ENCODE measurements around the gene SPINK1. TPM values are rescaled to one million over a fixed set of nuclear protein-coding genes. Genes with fewer than 3 reads are reported as not detected.
A peak's percentile ranks its signal among the peaks of the same experiment; 100 is the strongest.
"Not testable (repeated sequence)": the region's sequence is repeated elsewhere in the genome, so short reads cannot be mapped to it uniquely, and the experiment has no call there.

Gene SPINK1
- total RNA-seq, 1 donor from 2014 or later: not detected

DNA sequence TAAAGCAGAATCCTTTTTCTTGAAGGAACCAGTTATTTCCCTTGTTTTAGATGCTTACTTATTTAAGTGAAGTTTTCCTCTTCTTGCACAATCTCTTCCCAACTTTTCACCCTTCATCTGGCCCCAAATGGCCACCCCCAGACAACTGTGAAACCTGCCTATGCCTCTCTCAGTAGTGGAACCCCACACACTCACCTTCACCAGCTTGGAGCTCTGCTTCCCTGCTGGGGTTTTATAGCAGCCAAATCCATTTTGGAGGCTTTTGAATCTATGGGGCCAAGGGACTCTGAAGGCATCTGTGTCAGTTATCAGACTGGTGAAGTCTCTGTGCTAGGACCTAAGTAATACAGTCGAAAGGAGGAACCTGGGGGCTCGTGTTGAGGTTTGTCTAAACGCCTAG, 22.9 kb upstream of the SPINK1 start:
- no peak for DNase-seq

DNA sequence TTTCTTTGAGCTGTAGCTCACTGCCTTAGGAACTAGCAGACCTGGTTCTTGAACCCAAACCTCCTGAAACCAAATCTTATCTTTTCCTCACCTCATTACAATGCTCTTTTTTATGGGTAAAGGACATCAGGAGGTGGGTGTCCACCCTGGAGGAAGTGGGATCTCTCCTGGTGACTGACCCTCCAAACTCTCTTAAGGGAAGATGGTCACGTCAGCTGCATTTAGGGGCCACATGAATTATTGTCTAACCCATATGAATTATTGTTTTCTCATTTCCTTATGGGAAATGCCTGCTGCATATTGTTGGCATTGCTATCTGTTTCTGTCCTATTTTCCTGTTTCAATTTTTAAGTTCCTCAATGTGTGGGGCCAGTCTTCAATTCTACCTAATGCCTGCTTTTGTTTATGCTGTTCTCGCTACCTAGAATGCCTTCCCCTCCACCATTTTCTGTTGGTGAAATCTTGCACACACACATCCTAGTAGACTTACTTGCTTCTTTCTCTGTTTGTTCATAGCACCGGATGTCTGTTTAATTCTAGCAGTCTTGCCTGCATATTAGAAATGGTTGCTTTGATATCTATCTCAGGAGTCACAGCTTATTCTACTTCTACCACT, 22.0 kb upstream of the SPINK1 start:
- DNase-seq: no peak

DNA sequence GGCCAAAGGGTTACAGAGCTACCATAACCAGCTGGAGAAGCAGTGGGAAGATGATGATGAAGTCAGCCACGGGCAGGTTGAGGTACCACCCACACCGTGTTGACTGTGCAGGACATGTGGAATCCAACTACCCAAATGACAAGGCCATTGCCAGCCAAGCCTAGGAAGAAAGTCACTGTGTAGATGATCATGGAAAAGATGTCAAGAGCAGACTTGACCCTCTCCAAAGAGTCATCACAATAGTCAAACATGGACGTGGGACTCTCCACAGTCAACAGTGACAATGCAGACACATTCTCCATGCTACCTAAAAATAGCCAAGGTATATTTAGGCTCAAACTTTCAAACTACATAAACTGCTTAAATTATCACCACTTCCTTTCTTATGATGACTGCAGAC, 20.9 kb upstream of the SPINK1 start:
- no peak for DNase-seq

DNA sequence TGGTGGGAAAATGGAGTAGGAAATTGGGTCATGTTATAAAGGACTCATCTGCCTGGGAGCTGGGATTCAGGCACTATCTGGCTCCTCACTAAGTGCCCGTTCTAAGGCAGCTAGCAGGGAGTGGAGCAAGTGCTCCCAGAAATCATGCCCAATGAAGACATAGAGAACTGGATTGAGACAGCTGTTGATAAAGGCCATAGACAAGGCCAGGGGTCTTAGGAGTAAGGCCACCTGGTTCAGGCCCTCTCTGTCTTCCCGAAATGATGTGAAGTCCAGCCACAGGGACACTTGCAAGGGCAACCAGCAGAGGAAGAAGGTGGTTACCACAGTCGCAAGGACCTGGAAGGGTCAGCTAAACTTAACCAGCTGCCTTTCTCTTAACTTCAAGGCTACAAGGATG, 20.1 kb upstream of the SPINK1 start:
- DNase-seq: no peak

DNA sequence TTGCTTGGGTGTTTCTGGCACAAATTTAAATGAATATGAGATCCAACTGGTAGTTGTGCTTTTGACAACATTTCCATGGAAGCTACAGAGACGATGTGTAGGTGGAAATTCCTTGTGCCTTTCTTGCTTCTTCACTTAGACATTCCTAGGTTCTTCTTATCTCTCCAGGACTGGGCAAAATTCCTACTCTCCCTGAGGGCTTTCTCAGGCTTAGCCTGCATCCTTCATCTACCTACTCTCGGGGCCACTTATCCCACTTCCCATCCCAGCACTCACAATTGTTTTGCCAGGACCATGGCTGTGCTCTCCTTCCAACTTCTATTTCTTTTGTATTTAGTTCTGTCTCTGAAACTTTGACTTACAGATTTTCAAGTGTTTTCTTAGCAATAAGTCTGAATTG, 17.8 kb upstream of the SPINK1 start:
- no peak for DNase-seq

DNA sequence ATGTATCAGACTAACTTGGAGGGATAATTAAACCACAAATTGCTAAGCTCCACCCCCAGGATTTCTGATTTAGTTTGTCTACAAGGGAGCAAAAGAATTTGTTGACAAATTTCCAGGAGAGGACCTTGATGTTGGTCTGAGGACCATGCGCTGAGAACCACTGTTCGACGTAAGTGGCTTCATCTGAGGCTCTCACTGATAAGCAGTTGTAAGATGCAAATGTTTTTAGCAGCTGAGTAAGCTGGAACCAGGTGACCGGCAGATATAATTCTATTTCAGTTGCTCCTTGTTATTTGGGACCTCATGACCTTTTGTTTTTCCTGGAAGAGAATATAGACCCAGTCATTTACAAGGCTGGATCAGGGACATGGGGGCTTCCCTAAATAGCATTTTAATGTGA, 14.1 kb upstream of the SPINK1 start:
- no peak for DNase-seq

DNA sequence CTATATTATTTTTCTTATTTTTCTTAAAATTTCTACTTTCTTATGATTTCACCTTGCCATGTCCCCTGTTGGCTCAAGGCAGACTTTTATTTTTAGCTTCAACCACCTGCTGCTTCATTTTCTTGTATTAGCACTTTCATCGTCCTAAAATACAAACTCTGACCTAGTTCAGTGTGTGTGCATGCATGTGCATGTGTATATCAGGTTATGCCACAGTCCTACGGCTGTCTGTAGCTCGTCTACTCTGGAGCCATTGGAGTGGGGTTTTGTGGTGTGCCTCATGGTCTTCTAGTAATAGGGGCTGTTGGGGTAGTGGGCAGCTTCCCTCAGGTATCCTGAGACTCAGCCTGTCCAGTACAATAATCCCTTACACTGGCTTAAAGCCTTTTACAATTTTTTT, 13.4 kb upstream of the SPINK1 start:
- no peak for DNase-seq

DNA sequence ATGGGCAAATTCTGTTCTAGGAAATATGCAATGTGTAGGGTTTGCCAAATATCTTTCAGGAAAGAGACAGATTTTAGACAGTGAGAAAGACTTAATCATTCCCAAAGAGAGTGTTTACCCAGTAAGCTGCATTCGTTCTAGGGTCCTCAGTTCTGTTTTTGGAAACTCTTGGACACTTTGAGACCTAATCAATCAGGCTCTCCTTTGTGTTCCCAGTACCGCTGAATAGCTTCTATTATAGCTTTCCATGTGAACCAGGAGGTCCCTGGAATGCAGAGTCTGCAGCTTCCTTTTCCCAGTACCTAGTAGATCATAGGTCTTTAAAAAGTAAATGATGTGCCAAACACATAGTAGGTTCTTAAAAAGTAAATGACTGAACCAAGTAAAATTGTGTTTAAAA, 11.4 kb upstream of the SPINK1 start:
- DNase-seq: no peak

DNA sequence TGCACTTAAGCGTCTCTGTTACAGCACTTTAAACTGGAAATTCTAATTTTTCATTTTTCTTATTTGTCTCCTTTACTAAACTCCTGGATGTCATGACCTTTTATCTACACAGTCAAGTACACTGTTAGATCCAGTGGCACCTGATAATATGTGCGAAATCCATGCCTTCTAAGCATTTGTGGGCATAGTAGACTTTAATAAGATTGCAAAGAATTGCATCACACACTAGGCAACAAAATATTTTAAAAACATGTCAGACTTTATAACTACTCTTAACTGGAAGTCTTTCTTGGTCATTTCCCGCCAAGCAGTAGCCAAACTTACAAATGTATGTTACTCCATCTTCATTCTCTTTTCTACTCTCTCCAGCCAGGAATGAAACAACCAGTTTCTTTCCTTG, 5.0 kb upstream of the SPINK1 start:
- DNase-seq: no peak

DNA sequence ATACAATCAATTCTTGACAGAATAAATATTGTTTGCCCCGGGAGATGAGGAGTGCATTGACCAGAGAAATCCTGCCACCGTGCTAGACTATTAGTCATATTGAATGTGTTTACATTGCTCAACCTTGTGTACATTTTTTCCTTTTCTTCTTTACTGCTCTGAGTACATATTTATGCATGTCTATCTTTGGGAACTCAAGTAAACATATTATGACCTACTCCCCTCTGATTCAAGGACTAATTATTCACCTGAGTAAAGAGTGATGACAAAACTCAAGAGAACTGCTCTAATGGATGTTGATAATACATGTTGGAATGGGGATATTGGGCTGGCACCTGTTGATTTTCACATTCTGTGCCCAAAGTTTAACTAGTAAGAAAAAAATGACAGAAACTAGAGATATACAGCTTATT, 3.9 kb upstream of the SPINK1 start:
- DNase-seq: no peak

DNA sequence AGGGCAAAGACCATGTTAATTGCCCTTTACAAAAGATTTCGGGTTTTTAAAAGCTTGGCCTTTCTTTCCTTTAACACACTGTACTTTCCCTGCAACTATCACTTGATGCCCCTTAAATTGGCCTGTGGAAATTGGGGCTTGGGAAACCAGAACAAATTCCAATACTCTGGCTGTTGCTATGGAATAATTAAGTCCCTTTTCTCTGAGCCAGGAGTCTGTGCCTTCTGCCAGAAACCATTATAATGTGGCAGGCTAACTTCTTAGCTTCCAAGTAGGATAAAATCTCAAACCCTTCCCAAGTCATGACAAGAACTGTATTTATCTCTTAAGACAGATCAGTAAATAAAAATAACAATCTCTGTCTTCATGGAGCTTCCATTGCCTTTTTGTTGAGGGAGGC, 1.1 kb upstream of the SPINK1 start:
- DNase-seq: no peak

DNA sequence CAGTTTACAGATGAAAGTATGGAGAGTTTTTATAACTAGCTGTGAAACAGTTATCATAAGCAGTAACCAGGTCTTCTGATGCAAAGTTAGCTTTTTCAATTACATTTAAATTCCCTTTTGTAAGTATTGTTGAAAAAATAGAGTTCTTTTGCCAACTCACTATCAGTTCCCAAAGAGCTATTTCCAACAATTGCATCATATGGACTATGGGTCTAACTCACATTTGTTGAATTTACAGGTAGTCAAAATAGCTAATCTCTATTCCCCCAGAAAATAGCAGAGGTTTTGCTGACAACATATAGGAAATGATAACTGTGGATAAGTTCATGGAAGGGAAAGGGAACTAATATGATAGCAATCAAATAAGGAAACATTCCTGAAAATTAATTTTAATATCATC, 1.4 kb downstream of the SPINK1 start:
- DNase-seq: no peak

DNA sequence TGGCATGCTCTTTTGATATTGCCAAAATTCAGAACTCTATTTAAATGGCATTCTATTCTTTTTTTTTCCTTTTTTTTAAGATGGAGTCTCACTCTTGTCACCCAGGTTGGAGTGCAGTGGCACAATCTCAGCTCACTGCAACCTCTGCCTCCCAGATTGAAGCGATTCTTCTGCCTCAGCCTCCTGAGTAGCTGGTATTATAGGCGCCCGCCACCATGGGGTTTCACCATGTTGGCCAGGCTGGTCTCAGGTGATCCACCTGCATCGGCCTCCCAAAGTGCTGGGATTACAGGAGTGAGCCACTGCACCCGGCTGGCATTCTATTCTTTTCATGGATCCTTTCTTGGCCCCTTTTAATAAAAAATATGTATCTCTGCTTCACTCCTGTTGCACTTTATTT, 4.5 kb downstream of the SPINK1 start:
- DNase-seq: not testable (repeated sequence)

DNA sequence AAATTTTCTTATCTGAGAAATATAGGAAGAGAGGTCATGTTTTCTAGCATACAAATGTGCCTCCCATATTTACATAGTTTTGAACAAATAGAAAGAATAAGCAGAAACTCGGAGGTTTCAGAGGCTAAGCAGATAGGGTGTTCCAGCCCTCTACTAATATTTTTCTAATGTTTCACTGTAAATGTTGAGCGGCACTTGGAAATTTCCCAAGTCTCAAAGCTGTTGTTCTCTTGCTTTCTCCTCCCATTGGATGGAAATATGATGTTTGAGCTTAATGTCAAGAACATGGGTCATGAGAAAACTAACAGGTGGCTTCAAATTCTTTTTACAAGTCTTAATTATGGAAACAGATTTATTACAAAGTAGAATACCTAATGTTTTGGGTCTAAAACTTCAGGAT, 5.1 kb downstream of the SPINK1 start:
- DNase-seq: no peak

DNA sequence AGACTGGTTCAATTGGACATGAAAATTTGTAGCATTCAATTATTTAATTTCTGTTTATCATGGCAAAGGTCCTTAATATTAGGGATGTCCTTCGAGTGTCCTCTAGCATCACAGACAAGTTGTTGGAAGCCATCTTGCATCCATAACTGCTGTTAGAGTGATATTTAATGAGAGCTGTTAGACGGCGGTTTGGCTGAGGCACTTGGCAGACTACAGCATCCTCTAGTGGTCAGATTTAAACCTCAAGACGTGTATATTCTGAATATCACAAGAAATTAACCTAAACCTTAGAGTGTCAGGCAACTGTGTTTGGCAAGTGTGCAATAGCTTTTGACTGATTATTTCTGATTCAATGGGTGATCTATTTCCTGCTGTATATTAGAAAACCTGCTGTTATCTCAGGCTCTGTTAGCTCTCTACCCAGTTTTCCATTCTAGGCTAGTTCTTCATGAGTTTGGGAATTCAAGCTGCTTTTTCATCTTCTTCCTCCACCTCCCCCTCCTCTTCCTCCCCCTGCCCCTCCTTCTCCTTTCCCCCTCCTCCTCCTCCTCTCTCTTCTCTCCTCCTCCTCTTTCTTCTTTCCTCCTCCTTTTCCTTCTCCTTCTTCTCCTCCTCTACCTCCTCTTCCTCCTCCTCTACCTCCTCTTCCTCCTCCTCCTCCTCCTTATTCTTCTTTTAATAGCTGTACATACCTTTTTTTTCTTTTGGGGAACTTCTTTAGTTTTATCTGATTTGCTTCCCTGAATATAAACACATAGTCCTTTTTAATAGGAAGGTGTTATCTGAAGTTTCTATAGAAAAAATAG, 8.6 kb downstream of the SPINK1 start:
- DNase-seq: peak; percentile 73

DNA sequence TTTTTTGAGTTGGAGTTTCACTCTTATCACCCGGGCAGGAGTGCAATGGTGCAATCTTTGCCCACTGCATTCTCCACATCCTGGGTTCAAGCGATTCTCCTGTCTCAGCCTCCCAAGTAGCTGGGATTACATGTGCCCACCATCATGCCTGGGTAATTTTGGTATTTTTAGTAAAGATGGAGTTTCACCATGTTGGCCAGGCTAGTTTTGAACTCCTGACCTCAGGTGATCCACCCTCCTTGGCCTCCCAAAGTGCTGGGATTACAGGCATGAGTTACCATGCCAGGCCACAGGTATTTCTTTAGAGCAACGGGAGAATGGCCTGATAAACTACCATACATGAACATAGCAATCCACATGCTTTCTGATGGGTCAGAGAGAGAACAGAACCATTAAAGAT, 9.2 kb downstream of the SPINK1 start:
- not testable (repeated sequence) for DNase-seq

DNA sequence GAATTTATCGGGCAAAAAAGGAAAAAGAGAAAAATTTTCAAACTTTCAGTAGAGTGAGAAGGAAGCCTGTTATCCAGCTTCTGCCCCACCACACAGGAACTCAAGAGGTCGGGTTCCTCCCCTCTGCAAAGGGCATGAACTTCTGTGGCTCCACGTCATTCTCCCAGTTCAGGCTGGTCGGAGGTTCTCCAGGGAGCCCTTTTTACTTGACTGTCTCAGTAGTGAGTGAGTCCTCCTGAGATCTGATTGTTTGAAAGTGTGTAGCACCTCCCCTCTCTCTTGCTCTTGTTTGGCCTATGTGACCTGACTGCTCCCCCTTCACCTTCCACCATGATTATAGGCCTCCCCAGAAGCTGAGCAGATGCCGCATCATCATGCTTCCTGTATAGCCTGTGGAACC, 9.7 kb downstream of the SPINK1 start:
- no peak for DNase-seq

DNA sequence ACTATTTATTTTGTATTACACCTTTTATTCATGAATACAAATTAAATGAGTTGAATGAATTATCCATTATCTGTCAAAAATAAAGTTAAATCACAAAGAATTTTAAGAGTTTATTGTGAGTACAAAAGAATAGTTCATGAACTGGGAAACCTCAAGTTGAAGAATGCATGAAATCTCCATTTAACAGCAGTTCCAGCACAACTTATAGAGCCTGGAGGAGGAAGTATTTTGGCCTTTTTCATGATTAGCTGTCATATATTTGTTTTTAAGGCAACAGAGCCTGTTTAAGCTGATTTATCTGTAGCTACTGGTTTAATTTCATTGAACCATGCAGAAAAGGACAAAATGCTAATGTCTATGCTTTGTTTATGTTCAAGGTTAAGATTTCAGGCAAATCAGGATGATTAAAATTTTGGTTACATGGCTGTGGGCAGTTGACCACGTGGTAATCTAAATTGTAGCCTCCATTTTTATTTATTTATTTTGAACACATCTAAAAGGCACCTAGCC, 12.2 kb downstream of the SPINK1 start:
- no peak for DNase-seq

DNA sequence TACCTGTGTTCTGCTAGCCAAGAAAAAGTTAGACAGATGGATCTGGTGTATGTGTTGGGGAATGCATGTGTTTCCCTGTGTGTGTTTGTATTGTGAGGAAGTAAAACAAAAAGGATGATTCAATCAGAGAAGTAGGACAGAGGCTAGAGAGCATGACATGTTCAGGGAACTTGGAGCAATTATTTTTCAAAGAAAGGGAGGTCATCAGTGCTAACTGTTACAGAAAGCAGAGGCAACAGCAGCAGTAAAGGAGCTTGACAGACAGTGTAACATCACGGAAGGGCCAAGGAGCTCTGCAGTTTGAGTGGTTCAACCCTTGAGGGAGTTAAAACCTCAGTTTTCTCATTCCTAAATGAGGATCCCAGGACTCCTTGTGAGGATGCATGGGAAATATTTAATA, 13.2 kb downstream of the SPINK1 start:
- DNase-seq: no peak

DNA sequence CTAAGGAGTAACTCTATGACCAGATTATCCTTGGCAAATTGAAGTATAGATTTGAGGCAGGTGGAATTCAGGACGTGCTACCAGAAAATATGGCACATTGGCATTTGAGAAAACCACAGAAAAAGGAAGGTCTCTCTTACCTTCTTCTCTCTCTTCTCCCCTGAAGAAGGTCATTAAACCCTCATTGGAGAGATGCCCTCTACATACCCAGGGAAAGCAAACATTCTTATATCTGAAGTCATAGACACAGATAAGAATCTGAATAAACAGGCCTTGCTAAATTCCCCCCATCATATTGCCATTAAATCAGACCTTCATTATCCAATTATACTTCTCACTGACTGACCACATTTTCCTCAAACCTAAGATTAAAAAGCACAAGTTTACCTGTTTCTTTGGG, 17.8 kb downstream of the SPINK1 start:
- no peak for DNase-seq

DNA sequence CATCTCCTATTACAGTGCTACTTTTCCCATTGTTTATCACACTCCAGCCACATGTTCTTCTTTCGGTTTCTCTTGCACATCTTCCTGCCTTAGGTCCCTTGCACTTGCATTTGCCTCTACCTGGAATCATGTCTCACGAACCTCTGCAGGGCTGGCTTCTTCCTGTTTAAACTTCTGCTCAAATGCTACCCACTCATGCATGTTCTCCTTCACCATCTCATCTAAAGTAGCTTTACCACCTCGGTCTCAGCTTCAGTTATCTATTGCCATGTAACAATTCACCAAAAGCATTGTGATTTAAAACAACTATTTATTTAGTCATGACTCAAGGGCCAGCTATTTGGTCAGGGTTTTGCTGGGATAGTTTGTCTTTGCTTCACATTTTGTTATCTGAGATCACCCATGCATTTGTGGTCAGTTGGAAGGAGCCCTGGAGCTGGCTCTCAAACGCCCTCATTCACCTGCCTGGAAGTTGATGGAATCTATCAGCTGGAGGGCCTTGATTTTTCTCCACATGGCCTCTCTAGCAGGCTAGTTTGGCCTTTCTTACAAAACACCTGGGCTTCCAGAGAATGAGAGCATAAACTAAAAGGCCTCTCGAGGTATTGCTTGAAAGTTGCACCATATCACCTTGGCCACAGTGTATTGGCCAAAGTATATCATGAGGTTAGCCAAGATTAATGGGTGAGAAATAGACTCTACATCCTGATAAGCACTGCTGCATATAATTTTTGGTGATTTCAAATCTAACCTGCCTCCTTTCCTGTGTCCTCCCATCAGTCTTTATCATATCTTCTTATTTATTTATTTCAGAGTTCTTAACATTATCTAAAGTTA, 21.4 kb downstream of the SPINK1 start:
- no peak for DNase-seq

DNA sequence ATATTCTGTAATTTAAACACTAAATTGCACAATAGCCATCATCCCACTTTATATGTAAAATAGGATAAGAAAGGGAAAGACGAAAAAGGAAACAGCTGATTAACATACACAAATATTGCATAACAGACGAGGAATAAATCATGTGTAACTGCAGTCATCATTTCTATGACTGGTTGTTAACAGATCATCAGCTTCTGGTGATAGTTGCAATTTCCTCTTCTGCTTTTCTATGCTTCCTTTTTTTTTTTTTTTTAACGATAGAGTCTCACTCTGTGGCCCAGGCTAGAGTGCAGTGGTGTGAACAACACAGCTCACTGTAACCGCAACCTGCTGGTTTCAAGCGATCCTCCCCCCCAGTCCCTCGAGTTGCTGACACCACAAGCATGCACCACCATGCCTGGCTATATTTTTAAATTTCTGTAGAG, 26.4 kb downstream of the SPINK1 start:
- DNase-seq: no peak

DNA sequence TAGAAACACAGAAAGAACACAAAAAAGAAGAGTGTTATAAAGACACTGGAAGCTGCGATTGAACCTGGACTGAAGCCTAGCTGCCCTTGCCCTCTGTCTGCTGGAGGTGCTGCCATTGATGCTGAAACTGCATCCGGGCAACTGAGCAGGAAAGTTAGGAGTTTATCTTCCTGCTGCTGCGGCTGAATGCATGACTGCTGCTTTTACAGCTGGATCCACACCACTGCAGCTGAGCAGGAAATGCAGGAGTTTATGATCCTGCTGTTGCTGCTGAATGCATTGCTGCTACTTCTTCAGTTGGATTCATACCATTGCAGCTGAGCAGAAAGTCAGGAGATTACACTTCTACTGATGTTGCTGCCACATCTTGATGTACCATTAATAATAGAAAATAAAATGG, 27.1 kb downstream of the SPINK1 start:
- DNase-seq: no peak

DNA sequence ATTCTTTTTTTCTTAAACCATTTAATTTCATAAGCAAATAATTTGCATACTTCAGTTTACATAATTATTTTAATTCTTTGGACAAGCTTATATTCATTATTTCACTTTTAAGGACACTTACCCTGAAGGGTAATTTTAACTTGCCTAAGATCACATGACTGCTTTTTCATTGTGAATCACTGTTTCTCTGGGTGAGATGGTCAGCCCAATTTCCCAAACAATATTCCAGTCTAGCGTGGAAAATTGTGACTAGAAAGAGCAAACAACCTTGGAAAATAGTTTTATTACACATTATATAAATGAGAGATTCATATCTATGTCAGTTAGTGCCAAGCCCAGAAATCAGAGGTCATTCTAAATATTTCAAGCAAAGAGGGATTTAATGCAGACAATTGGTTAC, 27.5 kb downstream of the SPINK1 start:
- no peak for DNase-seq
